H1 (cell line): Measurements from ENCODE around the gene NAV2. TPM values are rescaled to one million over a fixed set of nuclear protein-coding genes. Genes with fewer than 3 reads are reported as not detected.
A peak's percentile ranks its signal among the peaks of the same experiment; 100 is the strongest.

Experiments used
- CTCF ChIA-PET: fragments of 300-600 bp; sonication (Branson Sonifier 250); formaldehyde crosslinking; loops from one replicate; lab custom pipeline; 2021; ENCODE audit not compliant: partially characterized antibody; lab: Charles Lee
- POLR2A ChIA-PET: fragments of 300-600 bp; sonication (Branson Sonifier 250); formaldehyde crosslinking; loops from one replicate; lab custom pipeline; 2021; ENCODE audit warnings: inconsistent platforms; ENCODE audit not compliant: partially characterized antibody; lab: Charles Lee
- DNase-seq, 2 experiments: peaks; one replicate each; pipeline versions ENCODE4 v3.0.0 to v3.0.0-alpha.2; 2010 to 2022; ENCODE audit warnings: low spot score in 2 of 2, low read depth in 1 of 2, mixed read lengths in 1 of 2
- FAIRE-seq: peaks from 2 replicates; lab custom pipeline; 2011; peaks lifted over from hg19 to GRCh38; lab: Jason Lieb, UNC
- H2AFZ ChIP-seq: 2 replicates; pipeline ENCODE4 v1.8.1; 2012; ENCODE audit warnings: low read length, inconsistent platforms
- H2AK5ac ChIP-seq: 2 replicates; pipeline ENCODE4 v1.6.1; 2013; ENCODE audit warnings: low read depth, low read length
- H2BK120ac ChIP-seq: replicated peaks from 2 replicates; pipeline ENCODE3; 2013; ENCODE audit warnings: low read depth, low read length, inconsistent platforms
- H2BK12ac ChIP-seq: 2 replicates; pipeline ENCODE4 v1.6.1; 2013; ENCODE audit warnings: low read depth, low read length
- H2BK15ac ChIP-seq: 2 replicates; pipeline ENCODE4 v1.6.1; 2013; ENCODE audit warnings: low read length
- H2BK20ac ChIP-seq: 2 replicates; pipeline ENCODE4 v1.6.1; 2013; ENCODE audit warnings: low read length
- H2BK5ac ChIP-seq: 2 replicates; pipeline ENCODE4 v1.6.1; 2013; ENCODE audit warnings: low read depth, low read length
- H3K14ac ChIP-seq: 2 replicates; pipeline ENCODE4 v1.6.1; 2013; ENCODE audit warnings: inconsistent platforms; ENCODE audit not compliant: insufficient read length
- H3K18ac ChIP-seq: 2 replicates; pipeline ENCODE4 v1.6.1; 2013; ENCODE audit warnings: low read length; ENCODE audit errors: extremely low read depth
- H3K23ac ChIP-seq: 2 replicates; pipeline ENCODE4 v1.6.1; 2013; ENCODE audit warnings: inconsistent platforms; ENCODE audit not compliant: insufficient read length
- H3K23me2 ChIP-seq: 2 replicates; pipeline ENCODE4 v1.6.1; 2013; ENCODE audit warnings: low read depth, low read length
- H3K27ac ChIP-seq: 2 replicates; pipeline ENCODE4 v1.6.1; 2011; ENCODE audit warnings: low read depth, low read length, inconsistent platforms
- H3K27me3 ChIP-seq, 4 experiments: replicated peaks in 1 of 4; 1 replicate in 1 of 4; 2 replicates in 3 of 4; pipeline versions ENCODE4 v1.6.1 to v1.8.1; 2011 to 2013; ENCODE audit warnings: low read length in 3 of 4, mild to moderate bottlenecking in 3 of 4, inconsistent platforms in 2 of 4, mixed read lengths in 2 of 4, moderate library complexity in 1 of 4; ENCODE audit not compliant: control insufficient read depth in 3 of 4, insufficient read depth in 3 of 4; ENCODE audit errors: extremely low read depth in 1 of 4
- H3K36me3 ChIP-seq, 4 experiments: 2 replicates each; pipeline versions ENCODE4 v1.6.1 to v1.8.1; 2011 to 2013; ENCODE audit warnings: mild to moderate bottlenecking in 4 of 4, low read length in 3 of 4, moderate library complexity in 2 of 4, control low read depth in 1 of 4, inconsistent platforms in 1 of 4; ENCODE audit not compliant: insufficient read depth in 4 of 4, control insufficient read depth in 2 of 4
- H3K4ac ChIP-seq: replicated peaks from 2 replicates; pipeline ENCODE3; 2013; ENCODE audit warnings: low read length, low read depth, mixed read lengths, inconsistent platforms; ENCODE audit not compliant: insufficient read length
- H3K4me1 ChIP-seq, 4 experiments: replicated peaks in 1 of 4; 1 replicate in 1 of 4; 2 replicates in 3 of 4; pipeline versions ENCODE4 v1.6.1 to v1.8.1; 2011 to 2013; ENCODE audit warnings: low read length in 3 of 4, inconsistent platforms in 2 of 4, mixed read lengths in 1 of 4; ENCODE audit not compliant: insufficient read depth in 4 of 4, control insufficient read depth in 3 of 4
- H3K4me2 ChIP-seq, 2 experiments: 2 replicates each; pipeline versions ENCODE4 v1.6.1 to v1.8.1; 2011 to 2013; ENCODE audit warnings: low read depth in 2 of 2, low read length in 2 of 2, control low read depth in 1 of 2, inconsistent platforms in 1 of 2, mild to moderate bottlenecking in 1 of 2; ENCODE audit not compliant: insufficient read depth in 1 of 2
- H3K4me3 ChIP-seq, 4 experiments: fragments of 200-600, 300-600 bp in 1 of 4; sonication (generic), shearing (Covaris generic), sonication (Bioruptor Twin) in 1 of 4; 2 replicates each; pipeline versions ENCODE4 v1.5.1 to v1.8.1; 2011 to 2016; ENCODE audit warnings: low read length in 4 of 4, low read depth in 3 of 4, control low read depth in 2 of 4, inconsistent platforms in 2 of 4, mild to moderate bottlenecking in 2 of 4, mixed read lengths in 1 of 4, moderate library complexity in 1 of 4; ENCODE audit not compliant: insufficient read depth in 2 of 4; ENCODE audit errors: extremely low read depth in 1 of 4
- H3K56ac ChIP-seq: replicated peaks from 2 replicates; pipeline ENCODE3; 2013; ENCODE audit warnings: low read depth, mild to moderate bottlenecking, mixed read lengths, low read length, inconsistent platforms; ENCODE audit not compliant: insufficient read length
- H3K79me1 ChIP-seq: 2 replicates; pipeline ENCODE4 v1.6.1; 2013; ENCODE audit warnings: low read depth, low read length, control low read depth
- H3K79me2 ChIP-seq, 2 experiments: 2 replicates each; pipeline versions ENCODE4 v1.6.1 to v1.8.1; 2012 to 2013; ENCODE audit warnings: low read length in 2 of 2, mild to moderate bottlenecking in 2 of 2, inconsistent platforms in 1 of 2; ENCODE audit not compliant: insufficient read depth in 2 of 2, control insufficient read depth in 1 of 2
- H3K9ac ChIP-seq, 4 experiments: replicated peaks in 1 of 4; 1 replicate in 1 of 4; 2 replicates in 3 of 4; pipeline versions ENCODE4 v1.6.1 to v1.8.1; 2011 to 2013; ENCODE audit warnings: low read depth in 3 of 4, low read length in 3 of 4, control low read depth in 2 of 4, mild to moderate bottlenecking in 2 of 4, moderate library complexity in 2 of 4, inconsistent platforms in 1 of 4; ENCODE audit errors: extremely low read depth in 1 of 4
- H3K9me3 ChIP-seq, 2 experiments: 2 replicates each; pipeline versions ENCODE4 v1.6.1 to v1.8.1; 2012 to 2013; ENCODE audit warnings: mild to moderate bottlenecking in 2 of 2, moderate library complexity in 2 of 2, control low read depth in 1 of 2, inconsistent platforms in 1 of 2, low read depth in 1 of 2, low read length in 1 of 2, mixed read lengths in 1 of 2; ENCODE audit not compliant: insufficient read depth in 2 of 2
- H4K20me1 ChIP-seq, 2 experiments: replicated peaks in 1 of 2; 2 replicates each; pipeline versions ENCODE3 to v1.8.1; 2011 to 2013; ENCODE audit warnings: inconsistent platforms in 2 of 2, low read length in 2 of 2, mild to moderate bottlenecking in 1 of 2; ENCODE audit not compliant: insufficient read depth in 2 of 2, control insufficient read depth in 1 of 2
- H4K5ac ChIP-seq: 2 replicates; pipeline ENCODE4 v1.6.1; 2013; ENCODE audit warnings: low read length, low read depth, mixed read lengths, inconsistent platforms; ENCODE audit not compliant: insufficient read length
- H4K8ac ChIP-seq: 2 replicates; pipeline ENCODE4 v1.8.0; 2013; ENCODE audit warnings: mild to moderate bottlenecking, moderate library complexity, low read length, inconsistent platforms; ENCODE audit not compliant: insufficient read depth; ENCODE audit errors: extremely low read depth
- H4K91ac ChIP-seq: replicated peaks from 2 replicates; pipeline ENCODE3; 2013; ENCODE audit warnings: low read length, mixed read lengths, inconsistent platforms; ENCODE audit not compliant: insufficient read length
- MAFK ChIP-seq: IDR thresholded peaks from 2 replicates; pipeline ENCODE4 v1.6.1; 2012; ENCODE audit warnings: low read depth, mild to moderate bottlenecking, improper control_type of control experiment, low read length
- NANOG ChIP-seq: IDR thresholded peaks from 2 replicates; pipeline ENCODE4 v1.6.1; 2011; ENCODE audit warnings: low read length, low read depth, mild to moderate bottlenecking, inconsistent platforms; ENCODE audit not compliant: insufficient read depth, poor library complexity, severe bottlenecking
- NRF1 ChIP-seq: IDR thresholded peaks from 2 replicates; pipeline ENCODE4 v1.6.1; 2011; ENCODE audit warnings: mild to moderate bottlenecking, low read depth, low read length, improper control_type of control experiment
- POU5F1 ChIP-seq: IDR thresholded peaks from 2 replicates; pipeline ENCODE4 v1.6.1; 2011; ENCODE audit warnings: low read depth, mild to moderate bottlenecking, low read length, moderate library complexity
- RFX5 ChIP-seq: IDR thresholded peaks from 2 replicates; pipeline ENCODE4 v1.6.1; 2011; ENCODE audit warnings: low read depth, low read length, improper control_type of control experiment, borderline replicate concordance
- SP2 ChIP-seq: IDR thresholded peaks from 2 replicates; pipeline ENCODE4 v1.6.1; 2012; ENCODE audit warnings: mild to moderate bottlenecking, low read length, inconsistent platforms
- WGBS, 2 experiments: shearing (Covaris generic) in 1 of 2; methylation state at CpG; one replicate each; pipeline versions ENCODE4 v1.1.6 to v1.1.7; 2013 to 2015; ENCODE audit warnings: low lambda C conversion rate in 2 of 2, mixed read lengths in 2 of 2, inconsistent platforms in 1 of 2, low coverage in 1 of 2, missing lambda C conversion rate in 1 of 2; ENCODE audit not compliant: insufficient replicate concordance in 2 of 2, insufficient coverage in 1 of 2, insufficient read length in 1 of 2; ENCODE audit errors: extremely low coverage in 1 of 2, missing lambda C conversion rate in 1 of 2; 5-methylcytosine and 5-hydroxymethylcytosine counted together
- polyA plus RNA-seq, 7 experiments: library from polyadenylated mRNA; depleted of rRNA in 3 of 7; stranded (reverse) in 5 of 7; unstranded in 2 of 7; fragments of >200 nt in 5 of 7; fragments of 200-250 nt in 2 of 7; gene quantifications; 1 replicate in 5 of 7; 2 replicates in 1 of 7; 4 replicates in 1 of 7; pipeline versions ENCODE4 v1.2.1 to v1.2.3, GENCODE V29; 2011 to 2013; ENCODE audit warnings: missing spikeins in 2 of 7, mixed read lengths in 2 of 7
- total RNA-seq: library from RNA; stranded (reverse); fragmentation: NEBNext Ultra II Directional; extraction: Animal tissue kit (Norgen Biotek cat#: 25700); gene quantifications from 2 replicates; pipeline ENCODE4 v1.2.1, GENCODE V29; 2021
- TF ChIP-seq, protein P1 (sequence below), 3 experiments: IDR thresholded peaks; 1 replicate in 2 of 3; 2 replicates in 1 of 3; pipeline versions ENCODE4 v1.5.1 to v1.6.1; 2011; ENCODE audit warnings: low read length in 3 of 3, mild to moderate bottlenecking in 3 of 3, inconsistent platforms in 2 of 3, low read depth in 1 of 3, moderate library complexity in 1 of 3; ENCODE audit not compliant: insufficient read depth in 1 of 3; ENCODE audit errors: control extremely low read depth in 1 of 3

Gene NAV2
- total and polyA plus RNA-seq, 2 of the 8 experiments (the other 6 are each of a cell fraction or from before 2014, with no cell fraction given) = 35.6 to 73.6 TPM

DNA sequence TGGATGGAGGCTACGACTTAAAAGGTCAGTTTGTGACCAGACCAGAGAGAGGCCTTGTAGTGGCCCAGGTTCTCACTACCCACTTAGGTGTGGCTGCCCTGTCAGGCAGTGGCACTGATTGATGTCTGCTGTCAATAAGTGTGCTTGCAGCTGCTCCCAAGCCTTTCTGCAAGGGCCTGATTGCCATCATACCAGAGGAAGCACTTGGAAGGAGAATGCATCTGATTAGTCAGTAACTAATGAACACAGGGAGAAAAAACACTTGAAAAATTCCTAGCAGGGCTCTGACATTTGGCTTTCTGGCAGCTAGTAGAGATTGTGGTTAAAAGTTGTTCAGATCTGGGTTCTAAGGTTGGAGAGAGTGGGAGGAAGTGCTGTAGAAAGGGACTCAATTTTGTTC lies 107.5 kb downstream of the NAV2 start:
- H2AFZ ChIP-seq = no peak overlapping the region
- H3K27ac ChIP-seq = 0 out of 2 replicates have a peak overlapping the region, but pooled peaks have one; percentile 16
- H4K91ac ChIP-seq = peak overlapping the region; percentile 97
- no peak overlapping the region for H3K56ac ChIP-seq
- no peak for DNase-seq
- H4K8ac ChIP-seq = no peak overlapping the region
- H3K9me3 ChIP-seq = no peaks in the 10 kb centered on the region
- H4K20me1 ChIP-seq = no peaks in the 10 kb centered on the region
- ChIA-PET CTCF (interaction anchor here (0.6 to 8.0 kb wide), 6 partner anchors 9 to 534 kb away, joined by 3 to 44 read pairs (median 6); no protein-coding TSS in a partner anchor), POLR2A (interaction anchor here (0.9 to 1.1 kb wide), 4 partner anchors 9 to 47 kb away, joined by 3 to 4 read pairs (median 3); no protein-coding TSS in a partner anchor)
- peaks cover 24 to 42% (median 38%) of the 10 kb centered on the region in 4 experiments for H3K4me1 ChIP-seq
- H3K79me1 ChIP-seq = peaks cover 3% of the 10 kb centered on the region; the same call in 1 of the 2 replicates
- peak overlapping the region; percentile 96 for H2BK20ac ChIP-seq
- no peak for FAIRE-seq
- no peak overlapping the region for H3K4me3 ChIP-seq
- H3K36me3 ChIP-seq = peaks cover 0 to 4% (median 2%) of the 10 kb centered on the region in 4 experiments; a peak in 1 of 8 replicates
- H4K5ac ChIP-seq = peak overlapping the region; percentile 35
- peaks cover 0 to 65% of the 10 kb centered on the region in 2 experiments; a peak in 3 of 4 replicates for H3K79me2 ChIP-seq
- H3K4ac ChIP-seq = peak overlapping the region; percentile 29
- H2BK15ac ChIP-seq = peak overlapping the region; percentile 37
- H3K4me2 ChIP-seq = no peak overlapping the region
- peak overlapping the region; percentile 29 for H2AK5ac ChIP-seq
- WGBS, 2 experiments = 75% methylated on average over 1 of the region's 1 CpG; no CpG with 5 or more reads in 1 of the 2 experiments
- H3K18ac ChIP-seq = peak overlapping the region; percentile 98
- no peak overlapping the region for H3K14ac ChIP-seq
- peak overlapping the region; percentile 75 for H2BK120ac ChIP-seq
- peaks cover 7% of the 10 kb centered on the region; the same call in 1 of the 2 replicates for H3K23me2 ChIP-seq
- no peak overlapping the region for H3K9ac ChIP-seq
- peak overlapping the region; percentile 77 for H2BK5ac ChIP-seq
- H3K23ac ChIP-seq = no peak overlapping the region
- no peak for TF ChIP-seq NANOG
- TF ChIP-seq NRF1 = no peak
- TF ChIP-seq POU5F1 = no peak
- TF ChIP-seq RFX5 = no peak
- TF ChIP-seq, protein P1, sequence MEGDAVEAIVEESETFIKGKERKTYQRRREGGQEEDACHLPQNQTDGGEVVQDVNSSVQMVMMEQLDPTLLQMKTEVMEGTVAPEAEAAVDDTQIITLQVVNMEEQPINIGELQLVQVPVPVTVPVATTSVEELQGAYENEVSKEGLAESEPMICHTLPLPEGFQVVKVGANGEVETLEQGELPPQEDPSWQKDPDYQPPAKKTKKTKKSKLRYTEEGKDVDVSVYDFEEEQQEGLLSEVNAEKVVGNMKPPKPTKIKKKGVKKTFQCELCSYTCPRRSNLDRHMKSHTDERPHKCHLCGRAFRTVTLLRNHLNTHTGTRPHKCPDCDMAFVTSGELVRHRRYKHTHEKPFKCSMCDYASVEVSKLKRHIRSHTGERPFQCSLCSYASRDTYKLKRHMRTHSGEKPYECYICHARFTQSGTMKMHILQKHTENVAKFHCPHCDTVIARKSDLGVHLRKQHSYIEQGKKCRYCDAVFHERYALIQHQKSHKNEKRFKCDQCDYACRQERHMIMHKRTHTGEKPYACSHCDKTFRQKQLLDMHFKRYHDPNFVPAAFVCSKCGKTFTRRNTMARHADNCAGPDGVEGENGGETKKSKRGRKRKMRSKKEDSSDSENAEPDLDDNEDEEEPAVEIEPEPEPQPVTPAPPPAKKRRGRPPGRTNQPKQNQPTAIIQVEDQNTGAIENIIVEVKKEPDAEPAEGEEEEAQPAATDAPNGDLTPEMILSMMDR (IDR thresholded peaks at IDR 0.05; ENCODE audit: control extremely low read depth in 1 of 3, insufficient read depth in 1 of 3, low read depth in 1 of 3, low read length in 3 of 3) = no peak
- TF ChIP-seq MAFK = no peak
- no peak for TF ChIP-seq SP2
- peak overlapping the region; percentile 97 for H2BK12ac ChIP-seq
- H3K27me3 ChIP-seq = no peaks in the 10 kb centered on the region
